NCI-H748 (cell line): ENCODE data around the gene LPIN2.

ENCODE experiments used
- DNase-seq: peaks from one replicate; lab custom pipeline; 2025; ENCODE audit not compliant: unreplicated experiment; lab: John Stamatoyannopoulos, UW

The LPIN2 gene

GRCh38 chr18:2965797-2966196 is 47.1 kb downstream of the LPIN2 start:
- no peak for DNase-seq

GRCh38 chr18:2964361-2965010 is 48.5 kb downstream of the LPIN2 start:
- no peak for DNase-seq
